ENCODE measurements around the gene CPS1.

DNA sequence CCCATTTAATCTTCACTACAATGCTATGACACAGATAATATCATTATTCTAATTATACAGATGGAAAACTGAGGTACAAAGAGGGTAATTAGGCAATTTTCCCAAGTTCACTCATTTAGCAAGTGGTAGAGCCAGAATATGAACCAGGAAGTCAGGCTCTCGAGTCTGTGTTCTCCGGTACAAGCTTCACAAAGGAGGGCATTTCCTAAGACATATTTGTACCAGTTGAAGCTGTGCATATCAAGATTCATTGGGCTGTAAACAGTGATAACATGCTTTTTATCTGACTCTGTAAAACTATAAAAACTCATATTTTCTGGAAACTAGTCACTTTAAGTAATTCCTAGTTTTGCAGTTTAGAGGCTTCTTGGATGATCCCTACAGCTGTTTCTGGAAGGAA, 23.0 kb upstream of the CPS1 start:
- no peak for TF ChIP-seq EP300 (IDR thresholded peaks at IDR 0.05)
- TF ChIP-seq, protein P1, sequence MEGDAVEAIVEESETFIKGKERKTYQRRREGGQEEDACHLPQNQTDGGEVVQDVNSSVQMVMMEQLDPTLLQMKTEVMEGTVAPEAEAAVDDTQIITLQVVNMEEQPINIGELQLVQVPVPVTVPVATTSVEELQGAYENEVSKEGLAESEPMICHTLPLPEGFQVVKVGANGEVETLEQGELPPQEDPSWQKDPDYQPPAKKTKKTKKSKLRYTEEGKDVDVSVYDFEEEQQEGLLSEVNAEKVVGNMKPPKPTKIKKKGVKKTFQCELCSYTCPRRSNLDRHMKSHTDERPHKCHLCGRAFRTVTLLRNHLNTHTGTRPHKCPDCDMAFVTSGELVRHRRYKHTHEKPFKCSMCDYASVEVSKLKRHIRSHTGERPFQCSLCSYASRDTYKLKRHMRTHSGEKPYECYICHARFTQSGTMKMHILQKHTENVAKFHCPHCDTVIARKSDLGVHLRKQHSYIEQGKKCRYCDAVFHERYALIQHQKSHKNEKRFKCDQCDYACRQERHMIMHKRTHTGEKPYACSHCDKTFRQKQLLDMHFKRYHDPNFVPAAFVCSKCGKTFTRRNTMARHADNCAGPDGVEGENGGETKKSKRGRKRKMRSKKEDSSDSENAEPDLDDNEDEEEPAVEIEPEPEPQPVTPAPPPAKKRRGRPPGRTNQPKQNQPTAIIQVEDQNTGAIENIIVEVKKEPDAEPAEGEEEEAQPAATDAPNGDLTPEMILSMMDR (IDR thresholded peaks at IDR 0.05): no peak

Data from gastroesophageal sphincter (tissue), 3 donors.